ENCODE results near the gene AFMID.

DNA sequence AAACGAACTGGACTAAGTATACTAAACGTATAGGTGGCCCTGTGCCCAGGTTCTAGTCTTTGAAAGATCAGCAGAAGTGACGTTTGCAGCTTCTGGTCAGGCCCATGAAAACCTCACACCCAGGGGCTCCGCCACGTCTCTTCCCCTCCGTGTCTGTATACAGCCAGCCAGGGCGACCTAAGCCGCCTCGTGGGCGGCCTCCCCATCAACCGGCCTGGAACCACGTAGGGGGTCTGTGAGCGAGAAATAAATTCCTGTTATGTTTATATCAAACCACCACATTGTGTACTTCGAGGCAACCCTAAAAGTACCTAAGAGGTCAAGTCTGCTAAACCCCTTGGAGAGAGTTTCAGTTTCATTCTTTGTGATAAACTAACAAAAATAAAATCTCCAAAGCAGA lies 7.1 kb upstream of the AFMID start:
- TF ChIP-seq CHD2 (IDR thresholded peaks at IDR 0.05; ENCODE audit: low read length) (no peak), JUND (IDR thresholded peaks at IDR 0.05; ENCODE audit: low read length) (no peak), GTF2F1 (IDR thresholded peaks at IDR 0.05; ENCODE audit: borderline replicate concordance, low read depth, low read length) (no peak), GABPA (IDR thresholded peaks at IDR 0.05; ENCODE audit: borderline replicate concordance, insufficient read depth, low read length) (no peak), TAF1 (IDR thresholded peaks at IDR 0.05; ENCODE audit: low read depth, low read length) (no peak), EP300 (IDR thresholded peaks at IDR 0.05; ENCODE audit: borderline replicate concordance in 1 of 2, low read depth in 2 of 2, low read length in 2 of 2) (no peak), POLR2AphosphoS5 (IDR thresholded peaks at IDR 0.05; ENCODE audit: low read depth, low read length) (no peak), TCF12 (IDR thresholded peaks at IDR 0.05; ENCODE audit: low read depth, low read length) (no peak)
- TF ChIP-seq, protein P1, sequence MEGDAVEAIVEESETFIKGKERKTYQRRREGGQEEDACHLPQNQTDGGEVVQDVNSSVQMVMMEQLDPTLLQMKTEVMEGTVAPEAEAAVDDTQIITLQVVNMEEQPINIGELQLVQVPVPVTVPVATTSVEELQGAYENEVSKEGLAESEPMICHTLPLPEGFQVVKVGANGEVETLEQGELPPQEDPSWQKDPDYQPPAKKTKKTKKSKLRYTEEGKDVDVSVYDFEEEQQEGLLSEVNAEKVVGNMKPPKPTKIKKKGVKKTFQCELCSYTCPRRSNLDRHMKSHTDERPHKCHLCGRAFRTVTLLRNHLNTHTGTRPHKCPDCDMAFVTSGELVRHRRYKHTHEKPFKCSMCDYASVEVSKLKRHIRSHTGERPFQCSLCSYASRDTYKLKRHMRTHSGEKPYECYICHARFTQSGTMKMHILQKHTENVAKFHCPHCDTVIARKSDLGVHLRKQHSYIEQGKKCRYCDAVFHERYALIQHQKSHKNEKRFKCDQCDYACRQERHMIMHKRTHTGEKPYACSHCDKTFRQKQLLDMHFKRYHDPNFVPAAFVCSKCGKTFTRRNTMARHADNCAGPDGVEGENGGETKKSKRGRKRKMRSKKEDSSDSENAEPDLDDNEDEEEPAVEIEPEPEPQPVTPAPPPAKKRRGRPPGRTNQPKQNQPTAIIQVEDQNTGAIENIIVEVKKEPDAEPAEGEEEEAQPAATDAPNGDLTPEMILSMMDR (IDR thresholded peaks at IDR 0.05; ENCODE audit: control extremely low read depth in 1 of 3, insufficient read depth in 1 of 3, low read depth in 1 of 3, low read length in 3 of 3), result no peak

All from H1 (cell line).